Central memory CD4-positive, alpha-beta T cell (primary cell): ENCODE measurements around the gene RORB.

Experiments
- DNase-seq: peaks from one replicate; pipeline ENCODE4 v3.0.0; 2022
- total RNA-seq, 3 experiments: gene quantifications; one replicate each; lab custom pipeline; 2026; lab: John Stamatoyannopoulos, UW

Gene RORB
- total RNA-seq, result 0 reads per million in 3 experiments

DNA sequence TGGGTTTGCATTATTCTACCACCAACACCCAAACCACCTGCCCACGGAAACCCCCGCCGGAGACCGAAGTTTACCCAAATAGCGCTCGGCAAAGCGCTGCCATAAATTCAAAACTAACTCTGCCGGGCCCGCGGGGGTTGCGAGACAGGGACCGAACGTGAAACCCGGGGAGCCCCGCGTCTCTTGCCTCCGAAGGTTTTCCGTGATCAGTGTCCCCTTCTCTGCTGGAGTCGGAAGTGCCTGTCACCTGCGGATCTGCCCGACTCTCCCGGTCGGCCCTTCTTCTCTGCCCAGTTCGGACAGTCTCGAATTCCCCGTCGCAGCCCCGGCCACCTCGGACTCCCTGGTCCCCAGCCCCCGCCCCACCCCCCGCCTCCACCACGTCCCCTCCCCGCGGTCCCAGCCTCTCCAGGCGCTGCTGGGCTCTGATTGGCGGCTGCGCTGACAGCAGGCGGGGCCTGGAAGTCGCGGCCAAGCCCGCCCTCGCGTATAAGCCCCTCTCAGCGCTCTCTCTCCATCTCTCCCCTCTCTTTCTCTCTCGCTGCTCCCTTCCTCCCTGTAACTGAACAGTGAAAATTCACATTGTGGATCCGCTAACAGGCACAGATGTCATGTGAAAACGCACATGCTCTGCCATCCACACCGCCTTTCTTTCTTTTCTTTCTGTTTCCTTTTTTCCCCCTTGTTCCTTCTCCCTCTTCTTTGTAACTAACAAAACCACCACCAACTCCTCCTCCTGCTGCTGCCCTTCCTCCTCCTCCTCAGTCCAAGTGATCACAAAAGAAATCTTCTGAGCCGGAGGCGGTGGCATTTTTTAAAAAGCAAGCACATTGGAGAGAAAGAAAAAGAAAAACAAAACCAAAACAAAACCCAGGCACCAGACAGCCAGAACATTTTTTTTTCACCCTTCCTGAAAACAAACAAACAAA is at the start of gene RORB:
RORB (plus strand) TSS at position 517 of the 929 bp plus-strand sequence. CDS start 642 bp downstream, outside the sequence.
- DNase-seq, result peak; percentile 14

DNA sequence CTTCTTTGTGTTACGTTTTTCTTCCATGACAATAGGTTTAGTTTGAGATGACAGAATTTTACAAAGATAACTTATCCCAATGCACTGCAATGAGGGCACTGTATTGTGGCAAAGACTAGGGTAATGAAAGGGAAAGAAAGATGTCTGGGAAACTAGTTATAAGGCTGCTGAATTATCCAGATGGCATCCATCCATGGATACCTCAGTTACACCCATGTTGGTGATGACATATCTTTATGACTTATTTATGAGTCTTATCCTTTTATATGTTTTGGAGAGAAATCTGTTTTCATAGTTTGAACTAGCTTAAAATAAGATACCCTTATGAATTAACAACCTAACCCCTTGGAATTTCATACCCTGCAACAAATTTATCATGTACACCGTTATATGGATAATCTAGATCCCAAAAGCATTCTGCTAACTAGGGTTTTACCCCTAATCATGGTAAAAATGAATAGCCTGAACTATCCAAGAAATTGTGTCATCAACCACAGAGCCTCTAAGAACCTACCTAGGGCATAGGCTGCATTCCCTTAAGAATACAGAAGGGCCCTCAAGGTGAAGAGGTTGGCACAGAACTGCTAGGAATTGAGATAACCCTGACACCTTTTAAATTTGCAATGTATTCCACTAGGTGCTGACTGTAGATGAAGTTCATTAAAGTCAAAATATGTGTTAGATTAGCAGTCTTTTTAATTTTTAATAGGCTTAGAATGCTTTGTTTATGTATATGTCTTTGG is 49.5 kb upstream of the RORB start:
- DNase-seq, result no peak

DNA sequence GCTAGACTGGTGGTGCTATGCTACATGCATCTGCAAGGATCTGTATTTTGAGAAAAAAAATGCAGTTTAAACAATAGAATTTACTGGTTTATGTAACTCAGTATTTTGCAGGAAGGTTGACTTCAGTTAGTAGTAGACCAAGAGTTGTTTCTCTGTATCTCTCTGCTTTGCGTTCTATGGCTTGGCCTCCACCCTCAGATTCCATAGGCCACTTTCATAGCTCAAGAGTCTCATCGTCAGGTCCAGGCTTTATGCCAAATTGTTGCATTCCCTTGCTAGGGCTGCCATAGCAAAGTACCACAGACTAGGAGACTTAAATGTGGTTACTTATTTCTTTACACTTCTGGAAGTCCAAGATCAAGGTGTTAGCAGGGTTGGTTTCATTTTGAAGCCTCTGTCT is 48.1 kb upstream of the RORB start:
- DNase-seq, result no peak

DNA sequence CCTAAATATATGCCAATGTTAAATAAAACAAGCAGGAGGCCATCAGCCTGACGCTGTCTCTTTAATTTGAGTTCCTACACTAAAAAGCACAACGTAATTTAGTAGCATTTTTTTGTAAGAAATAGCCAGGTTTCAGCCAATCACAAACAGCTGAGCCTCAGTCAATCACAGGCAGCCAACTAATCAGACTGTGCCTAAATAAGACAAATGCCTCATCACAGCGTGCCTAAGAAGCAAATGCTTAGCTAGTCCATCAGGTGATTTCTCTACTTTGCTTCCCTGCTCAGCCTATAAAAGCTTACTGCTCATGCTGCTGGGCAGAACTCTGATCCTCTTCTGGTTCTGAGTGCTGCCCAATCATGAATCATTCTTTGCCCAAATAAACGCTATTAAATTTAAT is 38.3 kb upstream of the RORB start:
- DNase-seq, result no peak

DNA sequence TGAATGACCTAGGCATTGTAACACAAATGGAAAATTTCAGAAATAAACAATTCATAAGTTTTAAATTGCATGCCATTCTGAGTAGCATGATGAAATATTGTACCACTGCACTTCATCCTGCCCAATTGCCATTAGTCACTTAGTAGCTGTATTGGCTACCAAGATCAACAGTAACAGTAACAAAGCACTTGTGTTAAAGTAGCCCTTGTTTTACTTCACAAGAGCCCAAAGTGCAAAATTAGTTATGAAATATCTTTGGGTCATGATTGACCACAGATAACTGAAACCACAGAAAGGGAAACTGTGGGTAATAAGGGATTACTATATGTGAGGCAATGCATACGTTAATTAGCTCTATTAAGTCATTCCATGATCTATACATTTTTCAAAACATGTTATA is 33.3 kb upstream of the RORB start:
- DNase-seq, result no peak

DNA sequence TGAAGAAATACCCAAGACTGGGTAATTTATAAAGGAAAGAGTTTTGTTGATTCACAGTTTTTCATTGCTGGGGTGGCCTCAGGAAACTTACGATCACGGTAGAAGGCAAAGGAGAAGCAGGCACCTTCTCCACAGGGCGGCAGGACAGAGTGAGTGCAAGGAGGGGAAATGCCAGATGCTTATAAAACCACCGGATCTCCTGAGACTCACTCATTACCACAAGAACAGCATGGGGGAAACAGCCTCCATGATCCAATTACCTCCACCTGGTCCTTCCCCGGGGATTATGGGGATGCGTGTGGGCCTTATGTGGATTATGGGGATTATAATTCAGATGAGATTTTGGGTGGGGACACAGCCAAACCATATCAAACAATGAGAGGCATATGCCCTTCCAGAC is 18.5 kb upstream of the RORB start:
- DNase-seq, result no peak

DNA sequence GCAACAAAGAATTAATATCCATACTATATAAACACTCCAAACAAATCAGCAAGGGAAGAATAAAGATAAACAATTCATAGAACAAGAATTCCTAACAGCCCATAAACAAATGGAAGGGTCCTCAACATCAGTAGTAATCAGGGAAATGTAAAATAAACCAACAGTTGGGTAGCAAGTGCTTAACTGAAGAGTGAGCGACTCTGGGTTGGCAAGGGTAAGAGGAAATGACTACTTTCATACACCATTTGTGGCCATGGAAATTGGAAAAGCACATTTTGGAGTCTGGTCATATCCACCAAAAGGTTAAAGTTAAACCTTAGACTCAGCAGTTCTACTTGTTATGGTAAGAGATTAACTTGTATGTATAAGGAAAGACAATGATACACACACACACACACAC is 17.4 kb upstream of the RORB start:
- DNase-seq, result no peak

DNA sequence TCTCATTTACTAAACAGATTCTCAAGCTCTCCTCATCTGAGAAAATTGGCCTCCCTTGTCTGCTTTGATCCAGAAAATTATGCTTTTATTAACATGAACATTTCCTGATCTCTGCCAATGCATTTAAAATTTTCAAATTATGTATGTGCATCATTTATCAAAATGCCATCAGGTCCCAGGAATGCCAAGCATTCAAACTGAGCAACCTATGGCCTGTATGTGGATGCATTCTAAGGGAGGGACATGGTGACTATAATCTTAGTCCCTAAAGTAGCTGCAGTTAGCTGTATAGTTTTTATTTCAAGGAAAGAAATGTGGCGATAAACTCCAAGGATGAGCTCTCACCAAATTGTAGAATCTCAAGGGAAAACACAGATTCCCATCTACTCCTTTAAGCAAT is 9.7 kb upstream of the RORB start:
- no peak for DNase-seq

DNA sequence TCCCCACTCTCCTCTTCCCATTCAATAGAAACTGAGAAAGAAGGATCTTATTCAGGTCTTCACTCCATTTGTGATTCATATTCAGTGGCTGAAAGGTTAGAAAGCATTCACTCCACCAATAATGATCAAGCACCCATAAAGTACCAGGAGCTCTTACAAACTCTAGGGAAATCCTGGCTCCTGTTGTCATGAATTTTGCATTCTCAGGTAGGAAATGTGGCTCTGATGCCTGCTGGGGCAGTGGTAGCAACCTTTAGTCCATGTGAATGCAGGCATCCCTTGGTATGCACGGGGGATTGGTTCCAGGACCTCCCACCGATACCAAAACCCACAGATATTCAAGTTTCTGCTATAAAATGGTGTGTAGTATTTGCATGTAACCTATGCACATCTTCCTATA is 3.6 kb upstream of the RORB start:
- DNase-seq, result no peak

- DNase-seq, result no peak
Measured at GRCh38 chr9:74494490-74494889, 2.6 kb upstream of the RORB start.

DNA sequence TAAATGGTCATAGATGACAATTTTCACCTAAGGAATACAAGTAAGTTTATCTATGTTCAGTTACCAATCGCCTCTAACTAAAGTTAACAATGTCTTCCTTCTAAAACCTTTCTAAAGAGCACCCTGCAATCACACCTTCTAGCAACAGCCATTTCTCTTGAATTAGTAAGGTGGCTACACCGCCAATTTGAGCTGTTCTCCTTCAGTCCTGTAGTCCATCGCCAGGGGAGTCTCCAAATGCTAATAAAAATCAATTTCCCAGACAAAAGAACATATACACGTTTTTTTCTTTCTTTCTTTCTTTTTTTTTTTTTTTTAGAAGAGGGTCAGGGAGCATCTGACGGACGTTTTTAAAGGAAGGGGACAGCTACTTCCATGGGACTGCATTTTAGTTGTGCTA is 729 bp upstream of the RORB start:
- no peak for DNase-seq

DNA sequence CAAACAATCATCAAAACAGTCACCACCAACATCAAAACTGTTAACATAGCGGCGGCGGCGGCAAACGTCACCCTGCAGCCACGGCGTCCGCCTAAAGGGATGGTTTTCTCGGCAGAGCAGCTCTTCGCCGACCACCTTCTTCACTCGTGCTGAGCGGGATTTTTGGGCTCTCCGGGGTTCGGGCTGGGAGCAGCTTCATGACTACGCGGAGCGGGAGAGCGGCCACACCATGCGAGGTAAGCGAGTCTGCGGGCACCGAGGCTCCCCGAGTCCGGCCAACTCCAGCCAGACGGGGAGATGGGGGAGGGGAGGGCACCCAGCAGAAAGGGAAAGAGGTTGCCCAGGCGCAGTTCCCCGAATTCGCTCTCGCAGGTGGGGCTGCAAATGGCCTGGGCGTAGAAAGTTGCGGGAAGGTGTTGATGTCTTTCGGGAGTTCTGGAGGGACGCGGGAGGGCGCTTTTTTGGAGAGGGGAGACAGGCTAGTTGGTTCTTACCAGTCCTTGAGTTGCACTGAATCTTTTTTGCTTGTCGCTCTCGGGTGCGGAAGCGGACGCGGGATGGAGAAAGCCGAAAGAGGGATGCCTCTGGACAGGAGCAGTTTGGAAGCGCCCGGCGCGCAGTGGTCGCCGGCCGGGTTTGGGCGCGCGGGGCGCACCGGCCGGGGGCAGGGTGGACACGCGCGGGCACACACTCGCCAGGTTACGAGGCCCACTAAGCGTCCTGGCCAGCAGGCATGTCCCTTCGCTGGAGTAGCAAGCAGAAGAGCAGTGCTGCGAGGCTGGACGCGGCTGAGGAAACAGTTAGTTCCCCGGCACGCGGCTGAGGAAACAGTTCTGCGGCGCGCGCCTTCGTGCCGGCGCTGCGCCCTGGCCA is 849 bp downstream of the RORB start:
- no peak for DNase-seq

DNA sequence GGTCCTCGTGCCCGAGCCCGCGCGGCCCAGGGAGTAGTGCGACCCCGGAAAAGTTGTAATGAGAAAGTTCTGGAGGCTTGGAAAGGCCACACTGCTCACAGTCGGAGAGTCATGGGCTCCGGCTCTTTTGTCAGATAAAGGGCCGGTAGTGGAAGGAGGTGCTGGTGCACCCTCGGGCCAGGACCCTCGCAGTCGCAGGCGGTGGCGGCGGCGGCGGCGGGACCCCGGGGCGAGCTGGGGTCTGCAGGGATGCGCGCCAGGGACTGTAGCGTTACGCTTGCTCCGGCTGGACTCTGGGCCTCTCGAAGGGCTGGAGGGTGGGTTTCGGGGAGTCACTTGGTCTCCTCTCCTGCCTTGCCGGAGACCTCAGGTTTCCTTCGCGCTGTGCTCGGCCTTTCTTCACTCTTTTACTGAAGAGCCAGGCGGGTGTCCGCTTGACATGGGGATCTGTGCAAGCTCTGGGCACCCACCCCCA is 1.5 kb downstream of the RORB start:
- DNase-seq, result no peak

GRCh38 chr9:74499111-74499601 is 2.0 kb downstream of the RORB start:
- DNase-seq, result no peak

DNA sequence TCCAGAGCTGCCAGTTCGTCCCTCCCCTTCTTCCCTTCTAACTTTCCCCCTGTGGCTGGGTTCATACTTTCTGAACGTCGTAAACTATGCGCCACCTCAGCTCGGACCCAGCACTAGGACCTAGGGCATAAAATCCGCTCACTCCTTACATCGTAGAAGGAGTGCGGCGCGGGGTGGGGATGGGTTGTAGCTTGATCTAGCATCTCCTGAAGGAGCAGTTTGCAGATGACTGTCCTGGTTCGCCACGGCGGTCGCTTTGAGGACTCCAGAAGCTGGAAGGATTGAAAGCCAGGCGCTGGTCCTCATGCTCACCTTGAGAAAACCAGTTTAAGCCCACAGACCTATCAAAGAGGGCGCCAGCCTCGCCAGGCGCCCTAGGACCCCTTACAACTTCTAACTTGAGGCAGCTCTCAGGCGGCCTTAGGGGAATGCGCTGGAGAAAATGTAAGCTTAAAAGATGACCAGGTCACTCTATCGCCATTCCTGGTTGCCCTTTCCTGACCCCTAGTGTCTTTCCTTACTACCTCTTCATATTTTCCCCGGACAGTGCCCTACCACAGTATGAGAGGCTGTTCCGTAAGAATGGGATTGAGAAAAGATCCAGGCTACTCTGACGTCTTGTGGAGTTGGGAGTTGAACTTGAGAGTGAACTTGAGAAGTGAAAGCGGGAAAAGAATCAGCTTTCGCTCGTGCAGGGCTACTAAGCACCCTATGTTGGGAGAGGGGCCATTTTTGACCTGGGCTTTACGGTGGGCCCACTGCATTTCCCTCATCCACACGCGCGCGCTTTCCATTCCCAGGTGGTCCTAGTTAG is 2.8 kb downstream of the RORB start:
- no peak for DNase-seq

GRCh38 chr9:74500584-74500924 is 3.4 kb downstream of the RORB start:
- no peak for DNase-seq

GRCh38 chr9:74501570-74501969 is 4.4 kb downstream of the RORB start:
- no peak for DNase-seq

DNA sequence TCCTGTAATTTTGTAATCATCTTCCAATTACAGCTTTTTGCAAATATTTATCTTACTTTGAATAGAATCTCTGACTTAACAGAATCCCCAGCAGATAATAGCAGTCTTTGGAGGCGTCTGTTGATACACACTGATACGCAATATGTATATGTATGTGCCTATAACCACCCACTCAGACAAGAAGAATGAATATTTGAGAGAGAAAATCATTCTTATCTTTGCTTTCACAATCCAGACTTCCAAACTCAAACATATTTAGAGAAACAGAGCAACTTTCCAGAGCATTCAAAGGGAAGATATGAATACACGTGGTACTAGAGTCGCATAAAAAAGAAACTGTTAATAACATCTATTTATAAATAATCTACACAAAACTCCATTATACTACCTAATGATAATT is 6.1 kb downstream of the RORB start:
- no peak for DNase-seq

DNA sequence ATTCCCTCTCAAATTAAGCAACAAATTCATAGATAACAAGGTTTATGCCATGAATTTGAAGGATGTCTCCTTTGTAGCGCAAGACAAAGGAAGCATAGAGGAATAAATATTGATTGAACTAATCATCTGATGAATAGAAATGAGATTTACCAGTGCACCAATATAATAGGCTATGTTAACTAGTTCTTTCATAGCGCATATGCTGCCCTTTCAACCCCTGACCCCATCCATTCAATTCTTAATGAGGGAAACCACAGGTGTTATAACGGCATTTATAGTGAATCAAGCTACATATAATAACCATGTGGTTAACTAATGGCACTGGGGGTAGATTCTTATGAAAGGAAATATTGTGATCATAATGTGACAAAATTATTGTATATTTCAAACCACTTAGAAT is 6.5 kb downstream of the RORB start:
- DNase-seq, result no peak

DNA sequence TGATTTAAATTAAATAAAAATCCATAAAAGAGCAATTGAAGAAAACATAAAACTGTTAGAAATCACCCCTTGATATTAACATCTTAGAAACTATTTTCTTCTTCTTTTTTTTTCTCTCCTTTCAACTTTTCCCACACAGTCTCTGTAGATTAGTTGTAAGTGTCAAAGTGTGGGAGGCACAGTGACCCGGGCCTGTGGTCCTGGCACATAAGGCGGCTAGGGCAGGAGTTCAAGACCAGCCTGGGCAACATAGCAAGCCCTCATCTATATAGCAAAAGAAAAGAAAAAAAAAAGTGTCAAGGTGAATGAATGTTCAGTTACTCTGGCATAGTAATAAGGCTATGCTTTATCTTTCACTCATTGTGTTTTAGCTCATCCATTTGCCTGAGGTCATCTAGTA is 14.2 kb downstream of the RORB start:
- DNase-seq, result no peak

- no peak for DNase-seq
Measured at GRCh38 chr9:74512416-74512815, 15.3 kb downstream of the RORB start.

GRCh38 chr9:74513221-74513620 is 16.1 kb downstream of the RORB start:
- DNase-seq, result no peak
